Measurements from ENCODE around the gene WFDC10A.
"Not testable (repeated sequence)": the region's sequence is repeated elsewhere in the genome, so short reads cannot be mapped to it uniquely, and the experiment has no call there.

WFDC10A gene

DNA sequence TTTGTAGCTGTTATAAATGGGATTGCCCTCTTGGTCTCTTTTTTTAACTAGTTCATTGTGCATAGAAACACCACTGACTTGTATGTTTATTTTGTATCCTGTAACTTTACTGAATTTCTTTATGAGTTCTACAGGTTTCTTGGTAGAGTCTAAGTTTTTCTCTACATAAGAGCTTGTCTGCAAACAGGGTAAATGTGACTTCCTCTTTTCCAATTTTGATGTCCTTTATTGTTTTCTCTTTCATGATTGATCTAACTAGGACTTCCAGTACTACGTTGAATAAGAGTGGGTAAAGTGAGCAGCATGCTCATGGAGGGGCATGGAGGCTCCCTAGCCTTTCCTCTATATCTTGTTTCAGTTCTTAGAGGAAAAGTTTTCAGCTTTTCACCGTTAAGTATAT is 3.0 kb upstream of the WFDC10A start:
- H3K4me3 ChIP-seq (replicated peaks; ENCODE audit: low read depth, low read length) = no peak overlapping the region
- TF ChIP-seq, protein P1, sequence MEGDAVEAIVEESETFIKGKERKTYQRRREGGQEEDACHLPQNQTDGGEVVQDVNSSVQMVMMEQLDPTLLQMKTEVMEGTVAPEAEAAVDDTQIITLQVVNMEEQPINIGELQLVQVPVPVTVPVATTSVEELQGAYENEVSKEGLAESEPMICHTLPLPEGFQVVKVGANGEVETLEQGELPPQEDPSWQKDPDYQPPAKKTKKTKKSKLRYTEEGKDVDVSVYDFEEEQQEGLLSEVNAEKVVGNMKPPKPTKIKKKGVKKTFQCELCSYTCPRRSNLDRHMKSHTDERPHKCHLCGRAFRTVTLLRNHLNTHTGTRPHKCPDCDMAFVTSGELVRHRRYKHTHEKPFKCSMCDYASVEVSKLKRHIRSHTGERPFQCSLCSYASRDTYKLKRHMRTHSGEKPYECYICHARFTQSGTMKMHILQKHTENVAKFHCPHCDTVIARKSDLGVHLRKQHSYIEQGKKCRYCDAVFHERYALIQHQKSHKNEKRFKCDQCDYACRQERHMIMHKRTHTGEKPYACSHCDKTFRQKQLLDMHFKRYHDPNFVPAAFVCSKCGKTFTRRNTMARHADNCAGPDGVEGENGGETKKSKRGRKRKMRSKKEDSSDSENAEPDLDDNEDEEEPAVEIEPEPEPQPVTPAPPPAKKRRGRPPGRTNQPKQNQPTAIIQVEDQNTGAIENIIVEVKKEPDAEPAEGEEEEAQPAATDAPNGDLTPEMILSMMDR (IDR thresholded peaks at IDR 0.05; ENCODE audit: low read length, missing control alignments) = no peak
- no peak for DNase-seq (ENCODE audit: low read depth)

DNA sequence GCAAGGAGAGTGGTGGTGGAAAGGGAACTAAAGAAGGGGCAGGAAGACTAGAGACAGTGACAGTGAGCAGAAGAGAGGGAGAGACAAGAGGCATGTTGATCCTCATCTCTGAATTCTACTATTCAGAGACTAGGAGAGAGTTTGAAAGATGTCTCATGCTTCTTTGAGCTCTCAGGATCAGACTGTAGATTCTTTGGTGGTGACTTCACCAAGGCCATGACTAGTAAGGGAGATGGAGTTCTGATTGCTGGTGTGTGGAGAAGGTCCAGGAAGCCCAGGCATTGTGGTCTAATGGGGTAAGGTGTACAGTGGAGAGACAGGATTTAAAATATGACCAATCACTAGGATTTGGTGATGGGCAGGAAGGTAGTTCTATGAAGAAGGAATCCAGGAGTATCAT is 832 bp downstream of the WFDC10A start:
- TF ChIP-seq, protein P1 (IDR thresholded peaks at IDR 0.05; ENCODE audit: low read length, missing control alignments) = no peak
- H3K4me3 ChIP-seq (replicated peaks; ENCODE audit: low read depth, low read length) = no peak overlapping the region
- DNase-seq (ENCODE audit: low read depth) = no peak

DNA sequence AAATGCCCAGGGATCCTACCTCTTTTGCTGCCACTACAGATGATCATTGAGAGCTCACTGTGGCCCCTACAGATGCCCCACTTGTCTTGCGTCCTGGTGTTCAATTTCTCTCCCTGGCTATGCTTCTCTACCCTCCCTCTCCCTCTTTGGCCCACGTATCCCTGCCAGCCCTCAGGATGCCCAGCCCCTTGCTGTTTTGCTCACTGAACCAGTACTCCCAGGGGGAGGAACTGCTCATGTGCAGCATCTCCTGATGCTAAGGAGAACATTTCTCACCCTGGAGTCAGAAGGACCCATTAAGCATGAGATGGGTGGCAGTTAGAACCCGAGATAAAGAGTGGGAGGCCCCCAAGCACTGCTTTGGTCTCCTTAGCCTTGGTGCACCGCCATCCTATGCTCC is 1.6 kb downstream of the WFDC10A start, which contains the start of gene WFDC9:
Gene WFDC9, minus strand, starts transcription at position 101 of the 400 bp plus-strand sequence. CDS start 21,103 bp downstream, outside the sequence.
- DNase-seq (ENCODE audit: low read depth) = no peak
- TF ChIP-seq, protein P1 (IDR thresholded peaks at IDR 0.05; ENCODE audit: low read length, missing control alignments) = no peak

DNA sequence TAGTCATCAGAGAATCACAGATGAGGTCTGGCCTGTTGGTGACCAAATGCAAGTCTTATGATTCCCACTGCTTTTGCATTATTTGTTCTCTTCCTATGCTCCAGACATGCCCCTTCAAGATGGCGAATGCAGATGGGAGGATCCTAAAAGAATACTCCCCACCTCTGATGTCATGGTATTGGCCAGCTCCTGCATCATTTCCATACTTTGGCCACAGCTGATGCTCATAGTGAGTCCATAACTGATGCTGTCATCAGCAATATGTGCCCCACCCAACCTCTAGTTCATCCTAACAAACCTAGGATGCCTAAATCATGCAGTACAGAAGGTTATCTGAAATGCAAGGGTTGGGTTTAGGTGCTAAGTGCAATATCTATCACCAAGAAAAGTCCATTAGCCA is 7.0 kb downstream of the WFDC10A start:
- no peak for DNase-seq (ENCODE audit: low read depth)
- no peak overlapping the region for H3K4me3 ChIP-seq (replicated peaks; ENCODE audit: low read depth, low read length)
- TF ChIP-seq, protein P1 (IDR thresholded peaks at IDR 0.05; ENCODE audit: low read length, missing control alignments) = no peak

More for the DNA sequence above, 1.6 kb downstream of the WFDC10A start, which contains the start of gene WFDC9:
- no peak within 1 kb of the TSS for H3K4me3 ChIP-seq (replicated peaks; ENCODE audit: low read depth, low read length)

DNA sequence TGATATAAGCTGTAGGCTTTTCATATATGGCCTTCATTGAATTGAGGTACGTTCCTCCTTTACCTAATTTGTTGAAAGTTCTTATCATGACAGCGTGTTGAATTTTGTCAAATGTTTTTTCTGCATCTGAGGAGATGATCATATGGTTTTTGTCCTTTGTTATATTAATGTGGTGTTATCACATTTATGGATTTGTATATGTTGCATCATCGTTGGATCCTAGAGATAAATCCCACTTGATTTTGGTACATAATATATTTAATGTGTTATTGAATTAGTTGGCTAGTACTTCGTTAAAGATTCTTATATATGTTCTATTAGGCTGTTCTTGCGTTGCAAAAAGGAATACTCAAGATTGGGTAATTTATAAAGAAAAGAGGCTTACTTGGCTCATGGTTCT is 10.1 kb downstream of the WFDC10A start:
- DNase-seq (ENCODE audit: low read depth) = no peak
- H3K4me3 ChIP-seq (replicated peaks; ENCODE audit: low read depth, low read length) = no peak overlapping the region
- TF ChIP-seq, protein P1 (IDR thresholded peaks at IDR 0.05; ENCODE audit: low read length, missing control alignments) = no peak

DNA sequence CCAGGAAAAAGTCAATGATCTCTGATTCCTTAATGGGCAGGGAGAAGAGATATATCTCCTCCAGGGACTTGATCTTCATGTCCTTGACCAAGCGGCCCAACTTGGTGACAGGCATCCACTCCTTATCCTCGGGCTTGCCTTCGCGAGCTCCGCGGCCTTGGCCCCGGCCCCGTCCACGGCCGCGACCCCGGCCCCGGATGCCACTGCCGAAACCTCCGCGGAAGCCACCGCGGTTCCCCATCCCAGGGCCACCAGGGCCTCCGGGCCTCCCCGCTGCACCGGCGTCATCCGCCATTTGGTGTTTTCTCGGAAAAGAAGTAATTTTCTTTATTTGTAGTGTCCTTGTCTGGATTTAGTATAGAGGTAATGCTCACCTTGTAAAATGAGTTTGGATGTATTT is 11.5 kb downstream of the WFDC10A start:
- not testable (repeated sequence) for H3K4me3 ChIP-seq (replicated peaks; ENCODE audit: low read depth, low read length); DNase-seq (ENCODE audit: low read depth)

DNA sequence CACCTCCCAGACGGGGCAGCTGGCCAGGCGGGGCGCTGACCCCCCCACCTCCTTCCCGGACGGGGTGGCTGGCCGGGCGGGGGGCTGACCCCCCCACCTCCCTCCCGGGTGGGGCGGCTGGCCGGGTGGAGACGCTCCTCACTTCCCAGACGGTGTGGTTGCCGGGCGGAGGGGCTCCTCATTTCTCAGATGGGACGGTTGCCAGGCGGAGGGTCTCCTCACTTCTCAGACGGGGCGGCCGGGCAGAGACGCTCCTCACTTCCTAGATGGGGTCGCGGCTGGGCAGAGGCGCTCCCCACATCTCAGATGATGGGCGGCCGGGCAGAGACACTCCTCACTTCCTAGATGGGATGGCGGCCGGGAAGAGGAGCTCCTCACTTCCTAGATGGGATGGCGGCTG is 16.3 kb downstream of the WFDC10A start:
- not testable (repeated sequence) for H3K4me3 ChIP-seq (replicated peaks; ENCODE audit: low read depth, low read length); DNase-seq (ENCODE audit: low read depth)

DNA sequence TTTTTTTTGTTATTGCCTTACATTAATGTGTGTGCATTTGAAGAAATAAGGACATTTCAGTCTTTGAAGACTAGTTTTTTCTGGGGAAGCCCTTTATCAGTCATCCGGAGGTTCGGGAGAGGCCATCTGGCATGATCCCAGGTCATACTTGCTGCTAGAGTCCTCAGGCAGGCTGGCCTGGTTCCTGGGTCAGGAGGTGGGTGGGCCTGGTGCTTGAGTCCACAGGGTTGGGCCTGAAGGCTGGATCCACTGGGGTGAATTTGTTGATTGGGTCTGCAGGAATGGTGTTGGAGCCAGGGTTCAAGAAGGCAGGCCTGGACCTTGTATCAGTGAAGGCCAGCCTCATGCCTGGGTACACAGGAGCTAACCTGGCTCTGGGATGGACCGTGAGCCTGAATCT is 17.3 kb downstream of the WFDC10A start:
- DNase-seq (ENCODE audit: low read depth) = no peak
- TF ChIP-seq, protein P1 (IDR thresholded peaks at IDR 0.05; ENCODE audit: low read length, missing control alignments) = no peak
- no peak overlapping the region for H3K4me3 ChIP-seq (replicated peaks; ENCODE audit: low read depth, low read length)
